Hippocampal formation (tissue), 2 donors: Measurements from ENCODE around the gene ETV6.

Experiments
- DNase-seq, 2 donors: peaks; one replicate each; lab custom pipeline; 2025; lab: John Stamatoyannopoulos, UW

The ETV6 gene

DNA sequence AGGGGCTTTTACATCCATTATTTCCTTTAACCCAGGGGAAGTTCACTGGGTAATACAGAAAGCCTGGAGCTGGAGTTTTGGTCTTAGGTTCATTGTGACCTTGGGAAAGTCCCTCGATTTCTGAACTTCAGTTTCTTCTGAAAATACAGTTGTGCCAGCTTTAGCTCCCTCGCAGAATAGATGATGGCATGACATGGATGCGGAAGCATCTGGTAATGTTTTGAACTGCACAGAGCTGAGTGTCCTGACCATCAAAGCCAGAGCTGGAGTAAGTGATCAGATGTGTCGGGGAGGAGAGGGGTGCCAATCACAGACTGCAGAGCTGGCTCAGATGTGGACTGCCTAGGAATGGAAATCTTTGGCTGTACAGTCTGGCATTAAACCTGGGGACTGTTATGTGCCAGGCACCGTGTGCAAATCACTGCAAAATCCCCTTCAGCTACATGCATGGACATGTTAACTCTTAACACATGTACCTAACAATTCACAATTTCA lies 180.9 kb downstream of the ETV6 start:
- no peak for DNase-seq

DNA sequence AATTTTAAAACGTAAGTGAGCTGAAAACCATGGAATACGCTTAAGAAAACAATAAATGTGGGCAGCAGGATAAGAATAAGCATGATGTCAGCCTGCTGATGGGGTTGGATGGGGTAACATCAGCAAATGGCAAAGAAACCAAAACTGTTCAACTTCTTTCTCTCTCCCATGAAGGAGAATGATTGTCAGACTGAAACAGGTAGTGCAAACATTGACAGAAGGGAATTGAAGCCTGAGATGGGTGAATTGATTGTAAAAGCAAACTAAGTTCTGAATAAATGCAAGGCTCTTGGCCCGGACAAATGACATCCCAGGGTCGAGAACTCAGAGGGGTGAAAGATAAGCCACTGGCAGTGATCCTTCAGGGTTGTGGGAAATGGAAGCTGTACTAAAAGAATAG lies 182.6 kb downstream of the ETV6 start:
- DNase-seq = no peak

DNA sequence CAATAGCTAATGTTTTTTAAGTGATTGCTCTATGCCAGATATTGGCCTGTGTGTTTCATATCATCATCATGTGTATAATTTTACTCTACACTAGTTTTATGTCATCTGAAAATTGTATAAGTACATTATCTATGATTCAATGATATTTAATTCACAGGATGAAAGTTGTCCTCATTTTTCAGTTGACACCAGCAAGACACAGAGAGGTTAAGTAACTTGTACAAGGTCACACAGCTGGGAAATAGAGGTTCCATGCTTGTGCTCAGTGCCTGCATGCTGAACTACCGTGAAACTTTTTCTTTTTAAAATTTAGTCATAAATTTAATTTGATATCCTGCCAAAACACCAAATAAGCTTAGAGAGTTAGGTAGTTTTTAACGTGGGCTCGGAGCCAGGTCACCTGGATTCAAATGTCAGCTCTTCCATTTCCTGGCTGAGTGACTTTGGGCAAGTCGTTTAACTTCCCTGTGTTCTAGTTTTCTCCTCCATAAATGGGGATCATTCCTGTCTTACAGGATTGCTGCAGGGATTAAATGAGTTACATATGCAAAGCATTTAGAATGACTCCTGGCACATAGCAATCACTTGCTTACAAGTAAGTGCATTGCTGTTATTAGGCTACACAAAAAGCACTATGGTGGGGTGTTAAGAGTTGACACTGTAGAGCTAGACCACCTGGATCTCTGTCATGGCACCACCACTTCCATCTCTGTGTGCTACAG lies 183.9 kb downstream of the ETV6 start:
- DNase-seq = no peak

DNA sequence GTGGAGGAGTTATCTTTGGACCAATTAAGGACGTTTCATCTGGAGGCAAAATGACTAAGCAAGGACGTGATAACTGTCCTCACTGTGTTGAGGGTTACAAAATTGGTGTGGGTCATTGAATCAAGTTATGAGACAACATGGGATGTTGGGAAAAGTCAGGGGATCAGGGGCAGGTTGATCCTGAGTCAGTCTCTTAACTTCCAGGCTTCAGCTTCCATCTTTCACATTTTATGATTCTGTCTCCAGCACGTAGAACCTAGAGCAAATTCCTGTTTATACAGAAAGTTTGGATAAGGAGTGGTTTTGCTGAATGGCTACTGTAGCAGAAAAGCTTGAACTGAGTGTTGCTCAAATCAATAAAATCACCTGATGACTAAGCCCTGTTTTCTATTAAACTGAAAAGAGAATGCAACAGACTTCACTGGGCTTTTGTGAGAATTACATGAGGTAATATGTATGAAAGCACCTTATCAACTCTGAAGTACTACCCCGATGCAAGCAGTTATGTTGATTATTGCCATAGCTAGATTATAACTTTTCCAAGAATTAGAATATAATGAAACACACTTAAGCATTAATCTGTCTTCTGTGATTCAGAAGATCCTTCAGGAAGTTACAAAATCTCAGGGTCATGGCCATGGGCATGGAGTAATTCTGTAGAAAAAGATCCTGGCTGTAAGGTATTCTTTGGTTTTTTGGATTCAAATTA lies 184.8 kb downstream of the ETV6 start:
- no peak for DNase-seq

DNA sequence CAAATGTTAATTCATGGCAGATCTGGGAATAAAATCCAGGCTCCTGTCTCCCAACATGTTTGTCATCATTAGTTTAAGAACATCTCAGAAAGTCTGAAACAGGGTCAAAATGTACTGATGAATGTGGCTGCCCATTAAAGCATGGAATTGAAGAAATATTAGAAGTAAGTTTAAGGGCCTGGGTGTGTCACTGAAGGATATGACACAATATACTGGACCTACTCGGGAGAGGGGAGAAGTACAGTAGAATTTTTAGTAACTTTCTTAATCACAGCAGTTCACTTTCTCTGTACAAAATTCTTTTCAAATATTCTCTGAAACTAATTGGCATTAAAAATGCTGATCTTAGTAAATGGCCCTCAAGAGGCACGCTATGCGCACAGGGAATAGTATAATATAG lies 185.5 kb downstream of the ETV6 start:
- DNase-seq = no peak

DNA sequence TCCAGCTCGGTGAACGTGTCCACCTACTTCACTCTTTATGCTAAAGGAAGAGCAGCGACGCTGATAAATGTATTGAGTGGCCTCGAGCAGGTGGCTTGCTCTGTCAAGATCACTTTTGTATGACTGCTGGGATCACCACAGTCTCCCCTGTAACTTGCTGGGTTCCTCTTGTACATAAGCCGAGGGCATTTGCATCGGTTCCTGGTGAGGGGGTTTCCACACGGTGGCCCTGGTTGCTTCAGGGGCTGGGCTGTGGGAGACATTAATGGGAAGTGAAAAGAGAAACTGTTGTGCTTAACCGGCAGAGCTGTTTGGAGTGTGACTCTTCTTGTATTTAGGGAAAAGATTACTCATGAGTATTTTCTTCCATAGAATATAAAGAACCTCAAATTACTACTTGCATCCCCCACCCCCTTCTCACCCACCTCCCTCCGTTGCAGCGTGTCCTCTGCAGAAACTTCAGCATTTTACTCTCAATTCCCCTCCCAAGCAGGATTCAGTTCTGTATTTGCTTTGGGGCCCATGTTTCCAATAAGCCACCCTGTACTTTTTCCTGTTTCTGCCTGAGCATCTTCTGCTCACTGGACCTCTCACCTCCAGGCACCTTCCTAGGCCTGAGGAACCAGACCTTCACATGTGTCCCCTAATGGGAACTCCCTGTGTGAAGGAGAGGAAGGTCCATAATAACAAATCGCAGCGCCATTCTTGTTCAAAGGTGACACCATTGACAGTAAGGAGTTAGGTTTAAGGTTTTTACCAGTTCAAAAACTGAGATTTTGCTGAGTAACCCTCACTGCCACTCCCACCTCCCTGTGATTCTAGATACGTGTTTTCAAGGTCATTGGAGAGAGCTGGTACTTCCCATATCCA lies 187.0 kb downstream of the ETV6 start:
- peak; percentile 24 to 26 for DNase-seq

DNA sequence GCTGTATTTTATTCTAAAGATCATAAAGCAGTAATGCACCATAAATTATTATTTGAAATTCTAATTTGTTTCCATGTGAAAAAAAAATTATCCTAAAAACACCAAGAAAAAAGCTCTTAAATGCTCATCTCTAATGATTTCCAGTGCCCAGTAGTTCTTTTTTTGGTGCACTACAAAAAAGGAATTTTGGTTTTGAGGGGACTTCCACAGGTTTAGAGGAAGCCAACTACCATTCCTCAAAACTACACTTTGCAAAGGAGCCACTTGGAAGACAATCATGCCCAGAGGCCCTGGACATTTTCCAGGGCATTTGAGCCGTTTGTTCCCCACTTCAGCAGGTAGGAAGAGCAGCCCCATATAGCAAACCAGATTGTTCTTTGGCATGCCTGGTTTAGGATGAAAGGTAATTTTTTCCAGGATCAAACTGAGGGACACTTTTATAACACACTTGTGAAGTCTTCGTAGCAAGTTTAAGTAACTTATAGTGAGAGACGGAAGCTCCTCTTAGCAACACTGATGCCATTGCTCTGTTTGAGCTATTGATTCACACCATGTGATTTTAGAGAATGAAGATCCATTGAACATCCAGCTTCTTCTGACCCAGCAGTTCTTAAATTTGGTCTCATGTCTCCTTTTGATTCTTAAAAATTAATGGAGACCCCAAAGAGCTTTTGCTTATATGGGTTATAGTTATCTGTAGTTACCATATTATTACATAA lies 187.9 kb downstream of the ETV6 start:
- DNase-seq = no peak

DNA sequence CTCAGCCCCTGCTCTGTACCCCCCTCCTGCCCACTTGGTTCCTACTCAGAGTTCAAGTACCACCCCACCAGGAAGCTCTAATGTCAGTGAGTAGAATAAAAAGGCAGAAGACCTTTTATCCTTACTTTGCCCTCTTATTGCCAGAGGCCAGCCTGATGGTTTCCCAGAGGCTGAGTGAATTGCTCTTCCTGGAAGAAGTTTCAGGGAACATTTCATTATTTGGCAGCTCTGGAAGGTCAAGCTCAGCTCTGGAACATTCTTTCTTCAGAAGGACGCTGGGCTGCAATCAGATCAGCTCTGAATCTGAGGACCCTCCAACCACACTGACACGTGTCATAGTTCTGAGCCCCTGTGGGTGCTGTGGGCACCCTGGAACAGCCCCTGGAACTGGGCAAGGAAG lies 188.9 kb downstream of the ETV6 start:
- no peak for DNase-seq

DNA sequence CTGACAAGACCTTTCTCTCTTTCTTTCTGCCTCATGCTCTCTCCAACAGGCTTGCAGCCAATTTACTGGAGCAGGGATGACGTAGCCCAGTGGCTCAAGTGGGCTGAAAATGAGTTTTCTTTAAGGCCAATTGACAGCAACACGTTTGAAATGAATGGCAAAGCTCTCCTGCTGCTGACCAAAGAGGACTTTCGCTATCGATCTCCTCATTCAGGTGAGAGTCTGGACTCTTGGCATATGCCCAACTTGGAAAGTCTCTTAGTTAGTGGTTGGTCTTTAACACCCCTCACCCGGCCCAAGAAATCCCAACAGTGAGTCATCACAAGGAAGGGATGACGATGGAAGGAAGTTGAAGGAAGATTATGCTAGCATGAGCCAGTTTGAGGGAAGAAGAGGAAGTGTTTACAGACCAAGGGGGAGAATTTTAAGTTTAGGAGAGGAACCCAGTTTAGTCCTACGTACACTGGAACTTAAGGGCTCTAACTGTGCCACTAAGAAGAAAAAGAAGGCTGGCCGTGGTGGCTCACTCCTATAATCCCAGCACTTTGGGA lies 189.7 kb downstream of the ETV6 start:
- peak; percentile 14 to 50 for DNase-seq

DNA sequence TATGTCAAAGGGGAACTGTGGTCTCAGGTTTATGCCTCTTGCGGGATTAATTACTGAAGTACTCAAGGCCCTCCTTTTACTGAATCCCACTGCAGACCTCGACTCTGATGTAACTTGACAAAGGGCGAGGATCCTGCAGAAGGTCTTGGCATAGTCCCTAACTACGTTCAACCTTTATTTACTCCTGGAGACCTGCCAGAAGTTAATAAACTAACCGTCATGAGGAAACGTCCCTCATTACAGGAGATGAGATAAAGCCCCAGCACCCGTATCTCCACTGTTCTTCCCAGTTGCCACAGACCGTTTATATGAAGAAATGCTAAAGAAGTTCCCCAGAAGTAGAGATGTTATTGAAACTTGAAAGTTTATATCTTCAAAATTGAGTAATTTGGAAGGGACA lies 190.9 kb downstream of the ETV6 start:
- DNase-seq = no peak

DNA sequence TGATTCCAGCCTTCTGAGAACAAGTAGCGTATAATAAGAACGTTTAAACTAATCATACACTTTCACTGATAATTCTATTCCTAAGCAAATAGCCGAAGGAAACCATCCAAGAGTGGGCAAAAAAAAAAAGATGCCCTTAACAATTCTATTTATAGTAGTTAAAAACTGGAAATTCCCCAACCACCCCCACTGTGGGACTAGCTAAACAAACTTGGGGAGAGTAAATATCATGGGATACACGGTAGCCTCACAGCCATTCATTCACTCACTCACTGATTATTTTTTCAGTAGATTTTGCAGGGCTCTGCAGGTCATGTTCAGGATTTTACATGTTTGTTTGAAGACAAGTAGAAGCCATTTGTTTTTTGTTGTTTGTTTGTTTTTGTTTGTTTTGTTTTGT lies 197.0 kb downstream of the ETV6 start:
- no peak for DNase-seq

DNA sequence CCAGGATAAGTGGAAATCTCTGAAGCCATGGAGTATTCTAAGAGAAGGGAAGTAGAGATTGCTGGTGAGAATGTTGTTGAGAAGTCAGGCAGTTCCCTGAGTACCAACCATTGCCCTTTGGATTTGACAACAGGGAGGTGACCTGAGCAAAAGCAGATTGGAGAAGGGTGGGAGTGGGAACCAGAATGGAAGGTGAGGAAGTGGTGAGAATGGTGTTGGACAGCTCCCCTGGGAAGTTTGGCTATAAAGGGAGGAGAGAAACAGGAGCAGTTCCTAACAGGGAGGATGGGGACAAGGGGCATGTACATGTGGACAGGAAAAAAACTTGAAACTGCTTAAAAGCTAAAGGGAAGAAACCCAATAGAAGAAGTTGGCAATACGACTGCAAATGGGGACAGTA lies 198.1 kb downstream of the ETV6 start:
- no peak for DNase-seq

DNA sequence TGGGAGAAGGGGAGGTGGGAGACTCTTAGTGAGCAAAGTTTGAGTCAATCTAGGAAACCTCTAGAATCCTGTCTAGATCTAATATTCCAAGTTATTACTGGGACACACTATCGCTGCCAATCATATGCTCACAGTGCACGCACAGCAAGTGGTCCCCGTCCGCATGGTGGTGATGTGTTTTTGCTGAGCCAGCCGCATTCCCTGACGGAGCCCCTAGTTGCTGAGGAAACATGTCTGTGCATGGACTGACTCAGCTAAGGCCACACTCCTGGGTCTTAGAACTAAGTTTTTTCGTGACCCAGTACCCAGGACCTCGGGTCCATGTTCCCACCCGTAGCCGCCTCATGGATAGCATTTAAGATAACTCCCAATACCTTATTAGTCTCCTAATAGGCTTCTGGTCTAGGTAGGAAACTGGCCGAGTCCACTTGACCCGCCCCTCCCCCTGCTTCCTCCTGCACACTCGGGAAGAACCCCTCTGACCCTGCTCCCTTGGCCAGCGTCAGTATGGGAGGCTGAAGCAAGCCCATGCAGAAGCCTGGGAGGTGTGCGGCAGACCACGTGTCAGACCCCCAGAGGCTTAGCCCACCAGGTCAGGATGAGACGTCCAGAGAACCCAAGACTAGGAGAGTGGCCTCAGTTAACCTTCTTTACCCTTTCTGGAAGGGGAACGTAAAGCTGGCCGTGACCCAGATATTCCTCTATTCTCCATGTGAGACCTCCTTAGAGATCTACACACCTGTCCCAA lies 200.5 kb downstream of the ETV6 start:
- no peak for DNase-seq

DNA sequence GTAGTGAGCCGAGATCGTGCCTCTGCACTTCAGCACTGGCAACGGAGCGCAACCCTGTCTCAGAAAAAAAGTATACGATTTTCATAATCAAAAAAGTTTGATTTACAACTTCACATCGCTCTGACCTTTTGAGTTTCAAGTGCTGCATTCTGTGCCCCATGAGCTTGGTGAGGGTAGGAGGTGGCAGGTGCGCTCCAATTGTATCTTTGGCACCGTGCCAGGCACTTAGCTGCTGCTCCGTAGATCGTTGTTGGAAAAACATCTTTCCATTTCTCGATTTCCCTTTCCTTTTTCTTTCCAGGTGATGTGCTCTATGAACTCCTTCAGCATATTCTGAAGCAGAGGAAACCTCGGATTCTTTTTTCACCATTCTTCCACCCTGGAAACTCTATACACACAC lies 203.7 kb downstream of the ETV6 start:
- no peak for DNase-seq

DNA sequence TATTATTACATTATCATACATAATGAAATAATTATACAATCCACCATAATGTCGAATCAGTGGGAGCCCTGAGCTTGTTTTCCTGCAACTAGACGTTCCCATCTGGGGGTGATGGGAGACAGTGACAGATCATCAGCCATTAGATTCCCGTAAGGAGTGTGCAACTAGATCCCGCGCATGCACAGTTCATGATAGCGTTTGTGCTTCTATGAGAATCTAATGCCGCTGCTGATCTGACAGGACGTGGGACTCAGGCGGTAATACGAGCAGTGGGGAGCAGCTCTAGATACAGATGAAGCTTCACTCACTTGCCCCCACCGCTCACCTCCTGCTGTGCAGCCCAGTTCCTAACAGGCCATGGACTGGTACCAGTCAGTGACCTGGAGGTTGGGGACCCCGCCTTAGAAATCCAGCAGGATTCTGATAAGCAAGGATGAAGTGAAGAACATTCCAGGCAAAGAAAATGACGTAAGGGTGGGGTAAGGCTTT lies 204.6 kb downstream of the ETV6 start:
- DNase-seq = no peak

DNA sequence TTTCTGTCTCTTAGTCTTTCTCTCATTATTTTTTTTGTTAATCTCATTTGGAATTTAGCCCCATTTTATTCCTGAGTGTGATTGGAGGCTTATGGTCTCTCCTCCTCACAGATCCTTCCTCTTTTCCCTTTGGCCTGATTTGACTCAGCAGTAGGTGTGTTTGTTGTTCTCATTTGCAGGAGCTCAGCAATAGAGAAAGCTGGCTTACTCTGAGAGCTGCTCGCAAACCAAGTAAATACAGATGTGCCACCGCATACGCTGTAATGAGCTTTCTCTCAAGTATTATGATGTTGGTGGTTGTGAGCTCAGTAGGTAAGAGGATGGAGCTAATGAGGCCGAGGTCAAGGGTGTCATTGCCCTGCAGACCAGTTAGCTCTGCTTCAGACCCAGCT lies 206.5 kb downstream of the ETV6 start:
- DNase-seq = no peak

DNA sequence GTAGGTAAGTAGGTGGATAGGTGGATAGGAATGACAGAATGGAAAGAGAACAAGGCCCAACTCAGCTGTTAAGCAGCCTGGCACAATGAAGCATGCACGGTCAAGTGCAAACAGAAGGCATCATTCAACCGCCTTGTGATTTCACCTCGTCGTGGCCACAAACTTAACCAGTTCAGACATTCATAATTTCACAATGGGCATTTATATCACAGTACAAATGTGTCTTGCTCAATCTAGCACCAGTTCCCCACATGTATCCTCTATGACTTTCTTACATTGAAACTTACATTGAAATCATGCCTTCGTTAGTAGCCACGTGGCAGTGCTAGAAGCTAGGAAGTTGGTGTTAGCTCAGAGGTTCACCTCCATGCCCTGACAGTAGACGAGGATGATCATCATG lies 207.5 kb downstream of the ETV6 start:
- DNase-seq = no peak

DNA sequence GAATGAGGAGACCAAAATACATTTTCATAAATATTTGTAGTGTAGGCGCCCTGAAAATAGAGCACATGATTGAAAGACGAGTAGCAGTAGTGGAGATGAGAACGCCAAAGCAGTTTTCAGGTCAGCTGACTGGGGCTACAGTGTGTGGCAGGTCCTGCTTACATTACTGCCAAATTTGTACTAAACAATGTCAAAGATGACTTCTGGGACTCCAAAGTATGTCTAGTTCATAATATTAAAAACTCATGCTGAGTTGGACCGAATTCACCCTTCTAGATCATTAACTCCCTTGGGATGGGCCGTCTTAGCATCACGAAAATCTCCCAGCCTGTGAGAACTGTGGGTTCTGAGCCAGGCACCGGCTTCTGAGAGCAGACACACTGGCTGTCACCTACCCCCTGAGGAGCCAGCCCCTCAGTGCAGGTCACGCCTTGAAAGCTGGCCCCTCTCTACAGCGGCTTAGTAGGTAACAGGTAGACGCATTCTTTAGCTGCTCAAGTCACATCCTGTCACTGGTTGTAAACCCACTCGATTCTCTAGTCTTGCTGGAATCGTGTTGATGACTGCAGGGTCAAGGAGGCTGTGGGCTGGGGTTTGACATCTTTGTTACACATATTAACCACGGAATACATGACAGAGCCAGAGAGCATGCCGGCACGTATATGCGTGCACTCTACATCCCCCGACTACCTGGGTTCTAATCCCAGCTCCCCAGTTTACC lies 210.4 kb downstream of the ETV6 start:
- DNase-seq = no peak

DNA sequence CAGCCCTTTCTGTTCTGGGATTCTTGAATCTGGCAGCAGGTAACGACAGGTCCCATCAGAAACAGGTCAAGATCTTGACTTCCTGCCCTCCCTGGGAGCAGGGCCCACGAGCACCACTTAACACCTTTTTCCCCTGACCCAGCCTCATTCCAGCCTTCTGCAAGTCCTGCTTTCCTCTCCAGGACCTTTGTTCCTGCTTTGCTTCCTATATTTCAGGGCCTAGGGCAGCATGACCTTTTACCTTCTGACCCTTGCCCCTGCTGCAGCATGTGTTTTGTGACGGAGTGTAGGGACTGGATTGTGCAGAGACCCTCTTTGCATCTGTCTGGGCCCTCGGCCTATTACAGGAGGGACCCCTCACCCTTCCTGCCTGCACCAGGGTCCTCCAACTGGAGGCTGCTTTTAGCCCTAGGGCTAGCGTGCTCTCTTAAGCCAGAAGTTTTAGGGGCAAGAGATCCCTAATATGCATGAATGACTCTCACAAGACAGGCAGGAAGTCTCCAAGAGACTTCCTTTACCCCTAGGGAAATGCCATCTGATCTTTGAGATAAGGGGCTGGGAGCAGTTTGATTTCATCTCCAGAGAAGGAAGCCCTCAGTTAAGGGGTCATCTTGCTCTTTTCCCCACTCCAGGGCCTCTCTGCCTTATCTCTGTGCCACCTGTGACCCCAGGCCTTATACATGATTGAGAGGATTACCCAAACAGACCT lies 211.8 kb downstream of the ETV6 start:
- no peak for DNase-seq
